Mesothelial cell of epicardium (in vitro differentiated cells): ENCODE data around the gene ARHGEF17. TPM values are rescaled to one million over a fixed set of nuclear protein-coding genes. Genes with fewer than 3 reads are reported as not detected.

Experiments used
- DNase-seq, 2 experiments: peaks; one replicate each; pipeline ENCODE4 v3.0.0; 2021; ENCODE audit warnings: low spot score in 2 of 2; ENCODE audit not compliant: unreplicated experiment in 2 of 2
- H3K27ac Mint-ChIP-seq: 2 replicates; pipeline ENCODE4 v1.8.0; 2021; ENCODE audit warnings: mixed read lengths
- H3K27me3 Mint-ChIP-seq: 2 replicates; pipeline ENCODE4 v1.8.0; 2021; ENCODE audit warnings: low read depth, mixed read lengths
- H3K36me3 Mint-ChIP-seq: 2 replicates; pipeline ENCODE4 v1.8.0; 2021; ENCODE audit warnings: mixed read lengths
- H3K4me1 Mint-ChIP-seq: 2 replicates; pipeline ENCODE4 v1.8.0; 2021; ENCODE audit warnings: mixed read lengths
- H3K4me3 Mint-ChIP-seq: 2 replicates; pipeline ENCODE4 v1.8.0; 2021; ENCODE audit warnings: mild to moderate bottlenecking, moderate library complexity, mixed read lengths
- H3K9me3 Mint-ChIP-seq: 2 replicates; pipeline ENCODE4 v1.8.0; 2021; ENCODE audit warnings: mixed read lengths
- total RNA-seq: library from RNA; stranded (reverse); gene quantifications from 3 replicates; pipeline ENCODE4 v1.2.1, GENCODE V29; 2021
- TF ChIP-seq, protein P1 (sequence below): fragments of 200-600 bp; sonication (generic); IDR thresholded peaks from one replicate; pipeline ENCODE4 v1.5.0; 2021; ENCODE audit warnings: antibody characterized with exemption; ENCODE audit not compliant: unreplicated experiment

The ARHGEF17 gene
- total RNA-seq, 1 donor from 2014 or later = 150 TPM

GRCh38 chr11:73315293-73316020, 7.4 kb downstream of the ARHGEF17 start:
- H3K36me3 Mint-ChIP-seq = peaks cover 12% of the 10 kb centered on the region
- TF ChIP-seq, protein P1, sequence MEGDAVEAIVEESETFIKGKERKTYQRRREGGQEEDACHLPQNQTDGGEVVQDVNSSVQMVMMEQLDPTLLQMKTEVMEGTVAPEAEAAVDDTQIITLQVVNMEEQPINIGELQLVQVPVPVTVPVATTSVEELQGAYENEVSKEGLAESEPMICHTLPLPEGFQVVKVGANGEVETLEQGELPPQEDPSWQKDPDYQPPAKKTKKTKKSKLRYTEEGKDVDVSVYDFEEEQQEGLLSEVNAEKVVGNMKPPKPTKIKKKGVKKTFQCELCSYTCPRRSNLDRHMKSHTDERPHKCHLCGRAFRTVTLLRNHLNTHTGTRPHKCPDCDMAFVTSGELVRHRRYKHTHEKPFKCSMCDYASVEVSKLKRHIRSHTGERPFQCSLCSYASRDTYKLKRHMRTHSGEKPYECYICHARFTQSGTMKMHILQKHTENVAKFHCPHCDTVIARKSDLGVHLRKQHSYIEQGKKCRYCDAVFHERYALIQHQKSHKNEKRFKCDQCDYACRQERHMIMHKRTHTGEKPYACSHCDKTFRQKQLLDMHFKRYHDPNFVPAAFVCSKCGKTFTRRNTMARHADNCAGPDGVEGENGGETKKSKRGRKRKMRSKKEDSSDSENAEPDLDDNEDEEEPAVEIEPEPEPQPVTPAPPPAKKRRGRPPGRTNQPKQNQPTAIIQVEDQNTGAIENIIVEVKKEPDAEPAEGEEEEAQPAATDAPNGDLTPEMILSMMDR = no peak
- H3K27ac Mint-ChIP-seq = peak overlapping the region; percentile 98
- DNase-seq = no peak
- H3K4me3 Mint-ChIP-seq = peak overlapping the region; percentile 77
- peaks cover 77% of the 10 kb centered on the region for H3K4me1 Mint-ChIP-seq
- H3K9me3 Mint-ChIP-seq = no peaks in the 10 kb centered on the region
- no peaks in the 10 kb centered on the region for H3K27me3 Mint-ChIP-seq

GRCh38 chr11:73316422-73316821, 8.3 kb downstream of the ARHGEF17 start:
- no peaks in the 10 kb centered on the region for H3K27me3 Mint-ChIP-seq

DNA sequence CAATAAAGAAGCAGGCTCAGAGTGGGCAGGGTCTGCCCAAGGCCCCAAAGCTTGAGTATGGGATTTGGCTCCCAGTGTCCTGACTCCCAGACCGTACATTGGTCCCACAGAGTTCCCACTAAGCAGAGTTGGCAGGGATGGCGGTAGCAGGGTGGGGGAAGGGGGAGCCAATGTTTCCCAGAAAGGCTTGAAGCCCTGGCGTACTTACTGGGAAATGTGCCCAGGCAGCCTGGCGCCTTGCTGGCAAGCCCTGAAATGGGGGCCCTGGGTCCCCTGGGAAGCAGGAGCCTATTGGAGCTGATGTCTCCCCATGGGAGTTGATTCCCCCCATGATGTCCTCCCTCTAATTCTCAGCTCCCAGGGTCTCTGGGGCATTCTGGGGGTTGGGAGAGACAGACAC, 9.3 kb downstream of the ARHGEF17 start:
- H3K27ac Mint-ChIP-seq = no peak overlapping the region
- H3K36me3 Mint-ChIP-seq = peaks cover 12% of the 10 kb centered on the region
- TF ChIP-seq, protein P1 = no peak
- H3K27me3 Mint-ChIP-seq = no peaks in the 10 kb centered on the region
- H3K9me3 Mint-ChIP-seq = no peaks in the 10 kb centered on the region
- no peak overlapping the region for H3K4me3 Mint-ChIP-seq
- H3K4me1 Mint-ChIP-seq = peaks cover 75% of the 10 kb centered on the region
- no peak for DNase-seq

More at GRCh38 chr11:73316422-73316821, 8.3 kb downstream of the ARHGEF17 start:
- Mint-ChIP-seq H3K27ac (peak overlapping the region; percentile 90), H3K9me3 (no peaks in the 10 kb centered on the region), H3K36me3 (peaks cover 12% of the 10 kb centered on the region), H3K4me1 (peaks cover 75% of the 10 kb centered on the region), H3K4me3 (peak overlapping the region; percentile 35)
- DNase-seq = no peak
- TF ChIP-seq, protein P1 = no peak

- TF ChIP-seq, protein P1 = no peak
- Mint-ChIP-seq H3K4me1 (peaks cover 75% of the 10 kb centered on the region), H3K27ac (no peak overlapping the region)
These were observed 9.7 kb downstream of the ARHGEF17 start for GRCh38 chr11:73317803-73318202.

DNA sequence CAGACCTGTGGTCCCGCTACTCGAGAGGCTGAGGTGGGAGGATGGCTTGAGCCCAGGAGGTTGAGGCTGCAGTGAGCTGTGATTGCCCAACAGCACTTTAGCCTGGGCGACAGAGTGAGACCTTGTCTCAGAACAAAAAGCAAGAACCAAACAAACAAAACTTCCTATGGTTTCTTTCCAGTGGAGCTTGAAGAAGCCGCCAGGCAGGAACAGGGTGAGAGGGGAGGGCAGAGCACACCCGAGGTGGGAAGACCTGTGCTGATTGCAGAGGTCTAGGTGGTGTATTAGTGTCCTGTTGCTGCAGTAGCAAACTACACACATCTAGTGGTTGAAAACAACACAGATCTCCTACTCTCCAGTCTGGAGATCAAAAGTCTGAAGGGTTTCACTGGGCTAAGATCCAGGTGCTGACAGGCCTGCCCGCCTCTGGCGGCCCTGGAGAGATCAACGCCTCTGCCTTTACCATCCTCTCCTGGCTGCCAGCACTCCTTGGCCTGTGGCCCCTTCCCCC, 10.5 kb downstream of the ARHGEF17 start:
- Mint-ChIP-seq H3K4me1 (peaks cover 75% of the 10 kb centered on the region), H3K9me3 (no peaks in the 10 kb centered on the region), H3K4me3 (no peak overlapping the region), H3K27me3 (no peaks in the 10 kb centered on the region), H3K36me3 (peaks cover 12% of the 10 kb centered on the region), H3K27ac (peak overlapping the region; percentile 61)
- no peak for DNase-seq
- TF ChIP-seq, protein P1 = no peak

More at GRCh38 chr11:73317803-73318202, 9.7 kb downstream of the ARHGEF17 start:
- Mint-ChIP-seq H3K36me3 (peaks cover 12% of the 10 kb centered on the region), H3K27me3 (no peaks in the 10 kb centered on the region), H3K4me3 (no peak overlapping the region), H3K9me3 (no peaks in the 10 kb centered on the region)
- no peak for DNase-seq
